Measurements from ENCODE around the gene OR52K2. TPM values are rescaled to one million over a fixed set of nuclear protein-coding genes. Genes with fewer than 3 reads are reported as not detected.

OR52K2 gene
- total RNA-seq = not detected

DNA sequence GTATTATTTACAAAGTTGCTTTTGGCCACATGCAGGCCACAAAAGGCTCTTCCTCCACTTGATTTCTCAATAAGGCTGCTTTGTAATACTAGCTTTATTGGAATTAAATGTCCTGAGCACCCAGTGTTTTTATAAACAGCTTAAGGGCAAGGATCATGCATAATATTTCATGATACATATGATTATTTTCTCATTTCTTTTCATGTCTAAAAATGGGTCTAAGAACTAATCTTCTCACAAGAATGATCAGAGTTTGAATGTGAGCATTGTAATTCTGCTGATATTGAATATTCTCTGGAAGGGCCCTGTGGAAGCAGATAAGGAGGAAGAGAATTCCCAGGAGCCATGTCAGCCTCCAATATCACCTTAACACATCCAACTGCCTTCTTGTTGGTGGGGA, at the start of gene OR52K2:
TSS of gene OR52K2 (plus strand) at position 301 of the 400 bp plus-strand sequence. CDS start at position 346, 45 bp downstream.

DNA sequence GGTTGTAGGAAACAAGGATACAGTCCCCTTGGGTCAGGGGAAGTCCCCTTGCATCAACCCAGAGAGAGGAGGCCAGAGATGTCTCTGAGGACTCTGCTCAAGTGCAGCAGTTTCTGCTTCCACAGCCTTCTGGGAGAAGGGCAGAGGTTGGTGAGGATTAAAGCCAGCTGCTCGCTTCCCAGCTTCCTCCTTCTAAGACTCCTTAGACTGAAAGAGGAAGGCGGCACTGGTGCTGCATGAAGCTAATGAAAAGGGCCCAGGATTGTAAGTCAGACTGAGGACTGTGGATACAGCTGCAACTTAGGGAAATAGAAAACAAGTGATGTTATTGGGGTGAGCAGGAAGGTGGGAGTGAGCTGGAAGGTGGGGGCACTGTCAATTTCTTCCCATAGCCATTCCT, 33.4 kb downstream of the OR52K2 start, which contains the start of gene OR52K1:
TSS of gene OR52K1 (plus strand) at position 202 of the 400 bp plus-strand sequence. CDS start 6,255 bp downstream, outside the sequence.

Other genes starting within 250 kb of the OR52K2 start
- not detected for gene OR52B4, start 80.9 kb upstream of the OR52K2 start, total RNA-seq
- gene TRIM21, start 55.6 kb upstream of the OR52K2 start, total RNA-seq = 12.8 TPM
- not detected for gene OR52K1, start 33.4 kb downstream of the OR52K2 start, total RNA-seq
- gene OR52M1, start 95.9 kb downstream of the OR52K2 start, total RNA-seq = not detected
- gene OR52I2, start 132.4 kb downstream of the OR52K2 start, total RNA-seq = not detected
- not detected for gene OR52I1, start 144.7 kb downstream of the OR52K2 start, total RNA-seq
- gene TRIM68, start 158.9 kb downstream of the OR52K2 start, total RNA-seq = 13.7 TPM
- gene OR51D1, start 188.2 kb downstream of the OR52K2 start, total RNA-seq = not detected
- gene OR51E1, start 194.7 kb downstream of the OR52K2 start, total RNA-seq = 1.3 TPM
- gene OR51E2, start 248.6 kb downstream of the OR52K2 start, total RNA-seq = 0.23 TPM